ENCODE data around the gene ERC2.

ERC2 gene

GRCh38 chr3:55584030-55584429, 884.2 kb downstream of the ERC2 start:
- no peak overlapping the region for H3K4me3 ChIP-seq (ENCODE audit: control insufficient read depth, low read depth, low read length)
- DNase-seq (ENCODE audit: low read depth), result no peak
- TF ChIP-seq, protein P1, sequence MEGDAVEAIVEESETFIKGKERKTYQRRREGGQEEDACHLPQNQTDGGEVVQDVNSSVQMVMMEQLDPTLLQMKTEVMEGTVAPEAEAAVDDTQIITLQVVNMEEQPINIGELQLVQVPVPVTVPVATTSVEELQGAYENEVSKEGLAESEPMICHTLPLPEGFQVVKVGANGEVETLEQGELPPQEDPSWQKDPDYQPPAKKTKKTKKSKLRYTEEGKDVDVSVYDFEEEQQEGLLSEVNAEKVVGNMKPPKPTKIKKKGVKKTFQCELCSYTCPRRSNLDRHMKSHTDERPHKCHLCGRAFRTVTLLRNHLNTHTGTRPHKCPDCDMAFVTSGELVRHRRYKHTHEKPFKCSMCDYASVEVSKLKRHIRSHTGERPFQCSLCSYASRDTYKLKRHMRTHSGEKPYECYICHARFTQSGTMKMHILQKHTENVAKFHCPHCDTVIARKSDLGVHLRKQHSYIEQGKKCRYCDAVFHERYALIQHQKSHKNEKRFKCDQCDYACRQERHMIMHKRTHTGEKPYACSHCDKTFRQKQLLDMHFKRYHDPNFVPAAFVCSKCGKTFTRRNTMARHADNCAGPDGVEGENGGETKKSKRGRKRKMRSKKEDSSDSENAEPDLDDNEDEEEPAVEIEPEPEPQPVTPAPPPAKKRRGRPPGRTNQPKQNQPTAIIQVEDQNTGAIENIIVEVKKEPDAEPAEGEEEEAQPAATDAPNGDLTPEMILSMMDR (IDR thresholded peaks at IDR 0.05; ENCODE audit: control insufficient read depth, insufficient read depth, low read depth, low read length, missing control alignments), result no peak

DNA sequence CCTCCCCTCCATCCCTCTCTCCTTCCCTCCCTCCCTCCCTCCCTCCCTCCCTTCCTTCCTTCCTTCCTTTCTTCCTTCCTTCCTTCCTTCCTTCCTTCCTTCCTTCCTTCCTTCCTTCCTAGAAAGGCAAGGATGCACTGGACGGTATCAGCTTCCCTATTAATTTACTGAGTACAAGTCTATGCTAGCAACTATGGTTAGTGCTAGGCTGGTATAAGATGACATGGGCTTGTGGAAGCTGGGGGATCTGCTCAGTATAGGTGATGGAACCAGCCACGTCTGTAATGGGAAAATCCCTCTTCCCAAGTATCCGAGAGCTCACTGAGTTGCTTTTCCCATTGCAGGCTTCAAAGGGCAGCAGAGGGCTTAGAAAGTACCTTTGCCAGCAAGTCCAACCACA, 884.8 kb downstream of the ERC2 start:
- no peak for DNase-seq (ENCODE audit: low read depth)
- H3K4me3 ChIP-seq (ENCODE audit: control insufficient read depth, low read depth, low read length), result no peak overlapping the region
- TF ChIP-seq, protein P1 (IDR thresholded peaks at IDR 0.05; ENCODE audit: control insufficient read depth, insufficient read depth, low read depth, low read length, missing control alignments), result no peak

DNA sequence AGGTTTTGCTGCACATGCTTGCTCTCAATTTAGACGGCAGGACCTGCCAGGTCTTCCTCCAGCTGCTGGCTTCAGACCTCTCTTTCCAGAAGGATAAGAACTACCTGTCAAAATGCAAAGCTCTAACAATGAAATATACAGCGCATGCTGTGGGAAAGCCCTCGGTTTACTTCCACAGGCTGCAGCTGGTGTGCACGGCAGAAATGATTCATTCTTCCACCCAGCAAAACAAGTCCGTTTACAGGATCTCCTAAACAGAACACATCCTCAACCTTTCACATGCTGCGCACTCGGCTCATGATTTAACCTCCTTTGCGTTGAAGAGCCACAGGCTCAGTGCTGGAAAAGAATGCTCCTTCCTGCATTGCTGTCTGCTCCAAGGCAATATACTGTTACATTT, 888.8 kb downstream of the ERC2 start:
- no peak for DNase-seq (ENCODE audit: low read depth)
- no peak overlapping the region for H3K4me3 ChIP-seq (ENCODE audit: control insufficient read depth, low read depth, low read length)
- TF ChIP-seq, protein P1 (IDR thresholded peaks at IDR 0.05; ENCODE audit: control insufficient read depth, insufficient read depth, low read depth, low read length, missing control alignments), result no peak

DNA sequence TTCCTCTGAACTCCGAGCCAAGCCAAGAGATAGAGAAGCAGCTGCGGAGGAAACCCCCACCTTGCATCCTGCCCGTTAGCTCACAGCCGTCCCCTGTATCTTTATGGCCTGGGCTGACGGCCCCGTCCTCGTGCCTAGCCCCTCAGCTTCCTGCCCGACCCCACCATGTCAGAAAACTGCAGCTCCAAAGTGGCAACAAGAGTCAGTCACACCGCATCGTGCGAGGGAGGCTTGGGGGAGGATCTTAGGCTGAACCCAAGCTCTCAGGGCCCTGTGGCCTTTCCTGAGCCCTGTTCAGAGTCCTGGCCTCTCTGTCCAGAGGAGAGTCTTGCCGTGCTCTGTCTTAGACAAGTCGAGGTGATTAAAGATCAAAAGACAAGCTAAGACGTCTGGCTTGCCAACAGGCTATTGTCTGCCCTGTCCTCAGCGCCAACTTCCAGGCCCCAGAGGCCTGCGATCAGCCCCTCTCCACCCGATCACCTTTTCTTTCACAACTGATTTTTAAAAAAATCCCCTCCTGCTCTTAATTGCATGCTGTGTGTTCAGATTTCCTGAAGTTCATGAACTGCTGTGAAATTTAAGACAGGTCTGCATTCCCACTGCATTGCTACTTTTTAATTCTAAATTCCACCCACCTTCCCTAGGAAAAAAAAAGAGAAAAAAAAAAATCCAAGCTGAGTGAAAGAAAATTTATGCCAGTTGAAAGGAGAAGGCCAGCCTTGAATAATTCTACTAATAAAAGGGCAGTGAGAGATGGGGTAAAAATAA, 891.5 kb downstream of the ERC2 start:
- DNase-seq (ENCODE audit: low read depth), result no peak
- TF ChIP-seq, protein P1 (IDR thresholded peaks at IDR 0.05; ENCODE audit: control insufficient read depth, insufficient read depth, low read depth, low read length, missing control alignments), result no peak
- no peak overlapping the region for H3K4me3 ChIP-seq (ENCODE audit: control insufficient read depth, low read depth, low read length)

DNA sequence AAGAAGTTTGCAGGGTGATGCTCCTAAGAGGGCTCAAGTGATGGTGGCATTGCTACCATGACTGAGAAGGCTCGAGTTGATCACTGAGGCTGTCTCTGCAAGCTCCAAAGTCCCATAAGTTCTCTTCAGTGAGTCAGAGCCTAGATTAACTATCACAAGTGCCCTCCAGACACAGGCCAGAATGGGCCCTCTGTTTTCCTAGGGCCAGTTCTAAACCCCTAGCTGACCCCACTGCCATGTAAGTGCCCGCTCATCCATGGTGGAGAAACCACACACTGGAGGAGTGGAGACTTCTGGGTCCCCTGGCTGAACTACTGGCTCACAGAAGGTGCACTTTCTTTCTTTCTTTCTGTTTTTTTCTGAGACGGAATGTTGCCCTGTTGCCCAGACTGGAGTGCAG, 893.6 kb downstream of the ERC2 start:
- TF ChIP-seq, protein P1 (IDR thresholded peaks at IDR 0.05; ENCODE audit: control insufficient read depth, insufficient read depth, low read depth, low read length, missing control alignments), result no peak
- H3K4me3 ChIP-seq (ENCODE audit: control insufficient read depth, low read depth, low read length), result no peak overlapping the region
- no peak for DNase-seq (ENCODE audit: low read depth)

DNA sequence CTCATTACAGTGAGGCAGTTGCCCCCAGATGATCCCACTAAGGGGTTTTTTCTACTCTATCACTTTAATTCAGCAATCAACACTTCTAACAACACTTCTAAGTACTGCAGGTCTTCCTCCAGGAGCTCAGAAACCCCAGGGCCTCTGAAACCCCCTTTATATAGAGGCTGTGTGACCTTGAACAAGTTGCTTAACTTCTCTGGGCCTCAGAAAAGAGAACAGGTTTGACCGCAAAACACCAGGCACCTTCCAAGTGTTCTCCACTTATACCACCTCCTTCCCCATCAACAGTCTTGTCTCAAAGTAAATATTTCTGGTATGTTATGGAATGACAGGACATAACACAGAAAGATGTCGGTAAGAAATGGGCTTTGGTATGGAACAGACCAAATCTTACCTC, 895.5 kb downstream of the ERC2 start:
- no peak for DNase-seq (ENCODE audit: low read depth)
- H3K4me3 ChIP-seq (ENCODE audit: control insufficient read depth, low read depth, low read length), result no peak overlapping the region
- TF ChIP-seq, protein P1 (IDR thresholded peaks at IDR 0.05; ENCODE audit: control insufficient read depth, insufficient read depth, low read depth, low read length, missing control alignments), result no peak

Data from AG09309 (cell line).